Measurements from ENCODE around the gene ZNF83.

- TF ChIP-seq PATZ1 (CRISPR knock-in tag; IDR thresholded peaks at IDR 0.05; ENCODE audit: borderline replicate concordance) (no peak), CSDC2 (CRISPR knock-in tag; IDR thresholded peaks at IDR 0.05) (no peak), SNAI2 (CRISPR knock-in tag; IDR thresholded peaks at IDR 0.05) (no peak), ZFP30 (CRISPR knock-in tag; IDR thresholded peaks at IDR 0.05) (no peak), TSHZ2 (CRISPR knock-in tag; IDR thresholded peaks at IDR 0.05) (no peak), BACH2 (CRISPR knock-in tag; IDR thresholded peaks at IDR 0.05; ENCODE audit: borderline replicate concordance) (no peak), ARNTL (CRISPR knock-in tag; IDR thresholded peaks at IDR 0.05; ENCODE audit: borderline replicate concordance, low read depth) (no peak), TCF4 (CRISPR knock-in tag; IDR thresholded peaks at IDR 0.05; ENCODE audit: borderline replicate concordance) (no peak), PPARA (CRISPR knock-in tag; IDR thresholded peaks at IDR 0.05; ENCODE audit: borderline replicate concordance) (no peak), ISL1 (CRISPR knock-in tag; IDR thresholded peaks at IDR 0.05) (no peak), ESRRG (CRISPR knock-in tag; IDR thresholded peaks at IDR 0.05) (no peak), CSRNP3 (CRISPR knock-in tag; IDR thresholded peaks at IDR 0.05) (no peak), GLIS3 (CRISPR knock-in tag; IDR thresholded peaks at IDR 0.05) (no peak)
Measured at GRCh38 chr19:52659013-52659412, 20.9 kb upstream of the ZNF83 start.
